ENCODE data around the gene METTL22.
"Not testable (repeated sequence)": the region's sequence is repeated elsewhere in the genome, so short reads cannot be mapped to it uniquely, and the experiment has no call there.

Gene METTL22

GRCh38 chr16:8632675-8633182, 11.2 kb downstream of the METTL22 start:
- DNase-seq (ENCODE audit: low spot score) = no peak

- DNase-seq (ENCODE audit: low spot score) = no peak
Measured at GRCh38 chr16:8634991-8635736, 13.7 kb downstream of the METTL22 start.

GRCh38 chr16:8639694-8640093, 18.2 kb downstream of the METTL22 start:
- no peak for DNase-seq (ENCODE audit: low spot score)

GRCh38 chr16:8641671-8642070, 20.2 kb downstream of the METTL22 start:
- no peak for DNase-seq (ENCODE audit: low spot score)

- no peak for DNase-seq (ENCODE audit: low spot score)
Measured at GRCh38 chr16:8642146-8642545, 20.6 kb downstream of the METTL22 start.

GRCh38 chr16:8644211-8645140, 23.0 kb downstream of the METTL22 start:
- no peak for DNase-seq (ENCODE audit: low spot score)

GRCh38 chr16:8645141-8645521, 23.6 kb downstream of the METTL22 start:
- DNase-seq (ENCODE audit: low spot score) = no peak

- no peak for DNase-seq (ENCODE audit: low spot score)
Measured at GRCh38 chr16:8645831-8646230, 24.3 kb downstream of the METTL22 start.

- DNase-seq (ENCODE audit: low spot score) = no peak
Measured at GRCh38 chr16:8646326-8647053, 25.0 kb downstream of the METTL22 start.

GRCh38 chr16:8647721-8648318, 26.3 kb downstream of the METTL22 start:
- DNase-seq (ENCODE audit: low spot score) = no peak

GRCh38 chr16:8648877-8649276, 27.4 kb downstream of the METTL22 start:
- no peak for DNase-seq (ENCODE audit: low spot score)

- no peak for DNase-seq (ENCODE audit: low spot score)
Measured at GRCh38 chr16:8649829-8650554, 28.5 kb downstream of the METTL22 start.

- not testable (repeated sequence) for DNase-seq (ENCODE audit: low spot score)
Measured at GRCh38 chr16:8651958-8652357, 30.5 kb downstream of the METTL22 start.

GRCh38 chr16:8655184-8655717, 33.8 kb downstream of the METTL22 start:
- DNase-seq (ENCODE audit: low spot score) = peak; percentile 24

- DNase-seq (ENCODE audit: low spot score) = no peak
Measured at GRCh38 chr16:8656376-8656775, 34.9 kb downstream of the METTL22 start.

- DNase-seq (ENCODE audit: low spot score) = peak; percentile 35
Measured at GRCh38 chr16:8660841-8661301, 39.4 kb downstream of the METTL22 start.

GRCh38 chr16:8661703-8662102, 40.2 kb downstream of the METTL22 start:
- no peak for DNase-seq (ENCODE audit: low spot score)

- DNase-seq (ENCODE audit: low spot score) = no peak
Measured at GRCh38 chr16:8663192-8664089, 41.9 kb downstream of the METTL22 start.

- no peak for DNase-seq (ENCODE audit: low spot score)
Measured at GRCh38 chr16:8665529-8665928, 44.0 kb downstream of the METTL22 start.

- no peak for DNase-seq (ENCODE audit: low spot score)
Measured at GRCh38 chr16:8667492-8667891, 46.0 kb downstream of the METTL22 start.
